ENCODE results near the gene CST3.
"Not testable (repeated sequence)": the region's sequence is repeated elsewhere in the genome, so short reads cannot be mapped to it uniquely, and the experiment has no call there.

Gene CST3

DNA sequence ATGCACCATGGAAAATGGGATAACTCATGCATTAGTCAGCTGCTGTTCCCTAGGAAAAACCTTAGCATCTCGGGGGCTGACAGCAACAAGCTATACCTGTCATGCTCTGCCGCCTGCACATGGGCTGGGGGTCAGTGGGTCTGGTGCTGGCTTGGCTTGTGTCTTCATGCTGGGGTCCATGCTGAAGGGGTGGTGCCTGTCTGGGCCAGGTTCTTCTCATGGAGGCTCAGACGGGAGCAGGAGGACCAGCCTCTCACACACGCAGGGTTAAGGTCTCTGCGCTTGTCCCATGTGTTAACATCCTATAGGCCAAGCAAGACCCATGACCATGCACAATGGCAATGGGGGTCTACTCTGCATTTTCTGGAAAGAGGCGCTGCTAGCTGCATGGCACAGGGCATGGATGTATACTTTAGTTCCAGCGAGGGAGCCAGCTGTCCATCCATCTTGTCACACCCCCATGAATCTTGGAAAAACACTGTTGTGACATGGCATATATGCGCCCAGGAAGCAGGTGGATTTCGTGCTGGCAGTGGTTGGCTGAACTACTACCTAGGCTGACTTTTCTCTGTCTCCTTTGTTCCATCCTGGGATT is 24.6 kb upstream of the CST3 start:
- DNase-seq (ENCODE audit: low read depth in 2 of 2) = no peak

DNA sequence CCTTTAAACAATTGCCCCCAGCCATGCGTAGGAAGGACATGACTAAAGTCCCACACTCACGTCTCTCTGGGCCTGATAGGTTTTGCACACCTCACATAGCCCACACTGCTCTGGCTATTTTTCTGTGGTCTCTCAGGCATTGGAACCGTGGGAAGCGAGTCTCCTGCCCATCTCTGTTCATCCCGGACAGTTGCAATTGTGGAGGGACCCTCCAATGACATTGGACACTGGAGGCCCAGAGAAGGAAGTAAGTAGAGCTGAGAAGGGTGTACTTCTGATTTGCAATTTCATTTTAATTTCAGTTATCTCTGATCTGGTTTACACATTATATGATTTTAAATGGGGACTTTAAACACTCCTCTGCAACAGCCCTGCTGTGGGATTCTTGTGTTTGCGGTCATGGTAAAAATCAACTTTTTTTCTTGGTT is 23.3 kb upstream of the CST3 start:
- no peak for DNase-seq (ENCODE audit: low read depth in 2 of 2)

DNA sequence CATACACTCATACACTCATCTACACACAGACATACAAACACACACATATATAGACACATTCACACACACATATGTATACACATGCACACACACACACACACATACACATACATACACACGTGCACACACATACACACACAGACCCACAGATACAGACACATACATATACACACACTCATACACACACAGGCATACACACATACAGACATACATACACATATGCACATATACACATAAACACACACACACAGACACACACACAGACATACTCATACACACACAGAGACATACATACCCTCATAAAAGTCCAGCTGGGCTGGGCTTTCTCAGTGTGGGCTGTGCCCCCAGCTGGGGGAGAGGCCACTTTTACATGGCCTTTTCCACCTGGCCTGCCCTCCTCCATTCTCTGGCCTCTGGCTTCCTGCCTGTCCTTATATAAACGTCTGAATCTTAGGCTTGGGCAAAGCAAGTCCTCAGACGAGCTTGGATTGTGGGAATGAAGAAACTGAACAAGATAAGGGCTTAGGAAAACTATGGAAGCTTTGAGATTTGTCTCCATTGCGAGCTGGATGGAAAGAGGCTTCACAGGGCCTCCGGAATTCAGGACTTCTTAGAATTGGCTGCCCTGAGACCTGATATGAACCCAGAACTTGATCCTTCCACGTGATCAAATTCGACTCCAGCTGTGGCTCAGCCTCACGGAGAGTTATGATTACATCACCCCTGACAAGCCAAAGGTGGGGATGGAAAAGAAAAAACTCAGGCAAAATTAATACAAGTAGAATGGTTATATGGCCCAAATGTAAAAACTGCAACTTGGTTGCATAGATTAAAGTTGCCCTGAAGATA is 22.5 kb upstream of the CST3 start:
- DNase-seq (ENCODE audit: low read depth in 2 of 2) = no peak

DNA sequence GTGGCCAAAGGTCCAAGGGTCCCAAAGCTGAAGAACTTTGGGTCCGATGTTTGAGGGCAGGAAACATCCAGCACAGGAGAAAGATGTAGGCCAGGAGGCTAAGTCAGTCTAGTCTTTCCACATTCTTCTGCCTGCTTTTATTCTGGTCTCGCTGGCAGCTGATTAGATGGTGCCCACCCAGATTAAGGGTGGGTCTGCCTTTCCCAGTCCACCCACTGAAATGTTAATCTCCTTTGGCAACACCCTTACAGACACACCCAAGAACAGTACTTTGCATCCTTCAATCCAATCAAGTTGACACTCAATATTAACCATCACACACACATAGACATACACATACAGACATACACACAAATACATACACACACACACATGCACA is 21.8 kb upstream of the CST3 start:
- DNase-seq (ENCODE audit: low read depth in 2 of 2) = not testable (repeated sequence)

DNA sequence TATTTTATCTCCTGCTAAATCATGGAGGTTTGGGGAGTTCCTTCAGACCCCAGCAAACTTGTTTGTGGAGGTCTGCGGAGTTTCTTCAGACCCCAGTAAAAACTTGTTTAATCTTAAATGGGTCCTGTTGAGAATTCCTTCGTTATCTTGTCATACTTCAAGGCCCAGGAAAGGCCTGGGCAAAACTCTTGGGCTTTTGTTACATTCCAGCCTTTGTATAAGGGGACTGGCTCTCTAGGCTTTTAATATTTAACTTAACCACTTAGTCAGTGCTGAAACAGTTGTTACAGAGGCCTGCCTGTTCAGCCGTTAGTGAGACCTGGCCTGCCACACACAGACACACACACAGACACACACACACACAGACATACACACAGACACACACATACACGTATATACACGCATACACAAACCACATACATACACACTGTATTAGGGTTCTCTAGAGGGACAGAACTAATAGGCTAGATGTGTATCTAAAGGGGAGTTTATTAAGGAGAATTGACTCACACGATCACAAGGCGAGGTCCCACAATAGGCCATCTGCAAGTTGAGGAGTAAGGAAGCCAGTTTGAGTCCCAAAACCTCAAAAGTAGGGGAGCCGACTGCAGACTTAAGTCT is 21.3 kb upstream of the CST3 start:
- no peak for DNase-seq (ENCODE audit: low read depth in 2 of 2)

DNA sequence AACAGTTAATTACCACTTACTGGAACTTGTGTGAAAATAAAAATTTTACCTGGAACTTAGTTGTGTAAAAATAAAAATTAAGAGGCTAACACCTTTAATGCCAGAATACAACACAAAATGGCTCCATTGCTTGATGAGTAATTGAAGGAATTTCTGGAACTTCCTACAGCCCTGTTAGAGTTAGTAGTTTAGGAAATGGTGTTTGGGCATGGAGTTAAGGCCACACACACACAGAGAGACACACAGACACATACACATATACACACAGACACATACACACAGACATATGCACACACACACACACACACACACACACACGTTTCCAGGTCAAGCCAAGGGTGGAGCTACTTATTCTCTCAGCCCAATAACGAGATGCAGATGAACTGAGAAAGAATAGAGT is 20.6 kb upstream of the CST3 start:
- DNase-seq (ENCODE audit: low read depth in 2 of 2) = no peak

DNA sequence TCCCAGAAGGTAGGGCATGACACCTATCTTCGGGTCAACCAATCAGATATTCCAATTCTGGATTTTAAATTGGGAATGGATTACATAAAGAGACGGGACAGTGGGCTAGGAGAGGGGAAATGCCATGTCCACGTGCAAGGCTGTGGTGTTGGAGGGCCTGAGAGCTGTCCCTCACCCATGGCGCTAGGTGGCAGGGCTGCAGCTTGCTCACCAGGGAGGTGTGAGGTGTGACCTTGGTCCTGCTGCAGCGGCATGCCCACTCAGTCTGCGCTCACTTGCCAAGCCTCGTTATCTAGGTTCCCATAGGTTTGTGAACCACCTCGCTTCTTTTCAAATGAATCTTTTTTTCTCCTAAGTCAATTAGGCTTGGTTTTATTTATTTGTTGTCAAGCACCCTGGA is 19.4 kb upstream of the CST3 start:
- no peak for DNase-seq (ENCODE audit: low read depth in 2 of 2)

DNA sequence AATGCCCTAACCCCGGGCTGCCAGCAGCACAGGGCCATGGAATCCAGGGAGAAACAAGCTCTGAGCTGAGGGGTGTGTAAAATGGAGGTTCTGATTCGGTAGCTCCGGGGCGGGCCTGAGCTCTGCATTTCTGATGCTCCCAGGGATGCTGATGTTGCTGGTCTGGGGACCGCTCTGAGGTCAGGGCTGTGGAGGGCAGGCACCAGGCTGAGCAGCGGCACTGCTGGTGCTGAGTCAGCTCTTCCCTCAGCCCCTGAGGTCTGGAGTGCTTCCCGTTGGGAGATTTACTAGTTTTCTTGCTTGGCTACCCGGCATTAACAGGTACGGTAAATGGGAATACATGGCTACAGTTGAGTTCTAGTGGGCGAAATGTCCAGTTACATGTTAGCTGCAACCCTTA is 18.6 kb upstream of the CST3 start:
- no peak for DNase-seq (ENCODE audit: low read depth in 2 of 2)

DNA sequence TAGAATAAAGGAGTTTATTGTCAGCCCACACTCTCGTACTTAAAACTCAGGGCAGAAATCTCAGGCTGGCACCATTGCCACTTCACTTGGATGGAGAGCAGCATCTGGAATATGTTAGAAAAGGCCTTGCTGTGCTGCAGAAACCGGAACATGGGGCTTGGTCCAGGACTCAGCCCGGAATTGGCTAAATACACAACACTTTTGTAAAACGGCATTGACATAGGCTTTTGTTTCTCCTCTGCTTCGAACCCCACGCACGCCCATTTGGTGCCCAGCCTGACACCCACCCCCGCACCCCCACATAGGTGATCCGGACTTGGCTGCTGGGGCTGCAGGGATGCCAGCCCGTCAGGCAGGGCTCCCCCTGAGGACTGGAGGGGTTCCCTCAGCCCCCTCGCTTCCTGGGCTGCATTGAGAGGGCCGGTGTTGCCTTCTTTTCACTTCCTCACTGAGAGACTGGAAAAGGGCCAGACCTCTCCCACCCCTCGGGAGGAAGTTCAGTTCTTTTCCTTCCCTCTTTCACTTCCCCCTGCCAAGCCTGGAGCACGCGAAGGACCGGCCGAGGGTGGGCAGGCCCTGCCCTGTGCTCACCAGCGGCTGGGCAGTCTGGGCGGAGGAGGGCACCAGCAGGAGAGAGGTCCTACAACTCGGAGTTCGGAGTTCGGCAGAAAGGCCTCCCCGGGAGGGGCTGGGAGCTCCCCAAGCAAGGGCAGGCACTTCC is 17.9 kb upstream of the CST3 start:
- DNase-seq (ENCODE audit: low read depth in 2 of 2) = no peak

DNA sequence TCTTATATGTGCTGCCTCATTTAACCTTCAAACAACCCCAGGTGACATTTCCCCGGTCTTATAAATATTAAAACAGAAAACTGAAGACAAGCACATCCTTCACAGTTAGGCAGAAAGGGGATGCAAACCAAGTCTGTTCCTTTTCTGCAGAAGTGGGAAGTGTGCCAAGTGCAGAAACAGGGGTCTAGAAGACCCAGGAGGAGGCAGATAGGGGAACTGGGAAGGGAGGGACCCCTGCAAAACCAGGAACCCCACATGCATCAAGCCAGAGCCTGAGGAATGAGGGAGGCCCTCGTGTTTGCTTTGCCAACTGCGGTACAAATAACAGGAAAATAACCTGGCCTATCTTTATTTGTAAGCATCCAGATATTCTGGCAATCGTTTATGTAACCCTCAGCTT is 17.0 kb upstream of the CST3 start:
- no peak for DNase-seq (ENCODE audit: low read depth in 2 of 2)

DNA sequence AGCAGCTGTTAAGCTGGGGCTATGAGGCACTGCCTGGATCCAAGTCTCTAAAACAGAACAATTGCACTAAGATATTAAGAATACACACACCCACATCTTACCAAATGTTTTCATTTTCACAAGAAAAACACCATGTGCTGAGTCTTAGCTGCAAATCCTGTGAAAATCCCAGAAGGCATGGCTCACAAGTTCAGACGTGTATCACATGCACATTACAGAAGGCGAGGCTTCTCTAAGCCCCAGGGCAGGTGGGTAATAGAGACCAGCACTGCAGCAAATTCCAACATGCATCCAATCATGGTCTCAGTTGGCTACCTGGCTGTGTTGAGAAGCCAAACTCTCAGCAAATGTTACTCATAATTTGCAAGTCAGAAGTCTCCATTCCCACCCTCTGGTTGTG is 16.2 kb upstream of the CST3 start:
- no peak for DNase-seq (ENCODE audit: low read depth in 2 of 2)

DNA sequence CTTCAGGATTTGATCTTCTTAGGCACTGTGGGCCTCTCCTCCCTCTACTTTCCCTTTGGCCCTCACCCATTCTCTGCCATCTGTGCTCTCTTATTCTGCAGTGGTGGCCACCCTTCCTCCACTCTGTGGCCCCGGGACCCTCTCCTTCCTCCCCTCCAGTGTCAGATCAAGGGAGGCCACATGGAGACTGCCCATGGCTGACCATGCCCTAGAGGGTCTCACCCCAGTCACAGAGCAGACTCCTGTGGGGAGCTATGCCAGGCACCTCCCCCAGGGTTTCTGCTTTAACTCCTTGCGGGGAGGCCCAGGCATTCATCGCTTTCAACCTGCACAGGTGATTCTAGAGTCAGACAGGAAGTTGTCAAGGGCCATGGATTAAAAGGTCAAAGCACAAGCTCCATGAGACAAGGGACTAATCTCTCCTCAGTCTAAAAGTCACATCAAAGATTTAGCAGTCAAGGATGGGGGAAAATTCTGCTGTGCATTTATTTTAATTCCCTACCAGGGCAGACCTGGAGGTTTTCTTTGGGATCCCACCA is 15.7 kb upstream of the CST3 start:
- DNase-seq (ENCODE audit: low read depth in 2 of 2) = no peak

DNA sequence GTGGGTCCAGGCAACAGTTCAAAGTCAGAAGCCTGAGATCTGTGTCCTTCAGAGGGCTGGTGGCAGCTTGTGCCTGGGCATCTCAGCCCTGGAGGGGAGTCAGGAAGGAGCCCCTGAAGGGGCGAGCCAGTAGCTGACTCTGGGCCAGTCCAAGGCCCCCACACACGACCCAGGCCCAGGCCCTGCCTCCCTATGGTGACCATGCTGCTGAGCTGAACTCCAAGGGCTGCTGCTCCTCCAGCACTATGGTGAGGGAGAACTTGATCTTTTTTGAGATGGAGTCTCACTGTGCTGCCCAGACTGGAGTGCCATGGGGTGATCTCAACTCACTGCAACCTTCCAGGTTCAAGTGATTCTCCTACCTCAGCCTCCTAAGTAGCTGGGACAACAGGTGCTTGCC is 15.2 kb upstream of the CST3 start:
- no peak for DNase-seq (ENCODE audit: low read depth in 2 of 2)

DNA sequence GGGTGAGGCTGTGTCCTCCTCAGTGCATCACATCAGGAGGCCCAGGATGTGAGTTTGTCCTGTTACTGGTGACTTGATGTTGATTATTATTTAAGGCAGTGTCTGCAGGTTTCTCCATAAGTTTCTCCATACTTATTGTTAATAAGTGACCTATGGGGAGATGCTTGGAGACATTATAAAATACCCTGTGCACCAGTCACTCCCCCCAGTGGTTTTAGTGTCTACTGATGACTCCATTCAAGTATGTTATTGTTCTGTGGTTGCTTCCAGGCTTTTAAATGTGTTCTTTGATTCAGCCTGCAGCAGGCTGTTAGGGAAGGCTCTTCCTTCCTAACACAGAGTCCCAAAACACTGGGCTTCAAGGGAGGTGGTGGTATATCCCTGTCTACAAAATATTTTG is 14.6 kb upstream of the CST3 start:
- DNase-seq (ENCODE audit: low read depth in 2 of 2) = no peak

DNA sequence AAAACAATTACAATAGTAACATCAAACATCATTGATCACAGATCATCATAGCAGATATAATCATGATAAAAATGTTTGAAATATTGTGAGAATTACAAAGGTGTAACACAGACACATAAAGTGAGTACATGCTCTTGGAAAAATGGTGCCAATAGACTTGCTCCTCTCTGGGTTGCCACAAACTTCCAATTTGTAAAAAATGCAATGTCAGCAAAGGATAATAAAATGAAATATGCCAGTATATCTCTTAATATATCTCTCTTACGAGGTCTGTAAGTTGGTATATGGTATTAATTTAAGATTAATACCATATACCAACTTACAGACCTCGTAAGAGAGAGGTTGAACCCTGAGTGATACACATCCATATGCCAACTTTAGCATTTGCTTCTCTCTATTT is 13.4 kb upstream of the CST3 start:
- no peak for DNase-seq (ENCODE audit: low read depth in 2 of 2)

DNA sequence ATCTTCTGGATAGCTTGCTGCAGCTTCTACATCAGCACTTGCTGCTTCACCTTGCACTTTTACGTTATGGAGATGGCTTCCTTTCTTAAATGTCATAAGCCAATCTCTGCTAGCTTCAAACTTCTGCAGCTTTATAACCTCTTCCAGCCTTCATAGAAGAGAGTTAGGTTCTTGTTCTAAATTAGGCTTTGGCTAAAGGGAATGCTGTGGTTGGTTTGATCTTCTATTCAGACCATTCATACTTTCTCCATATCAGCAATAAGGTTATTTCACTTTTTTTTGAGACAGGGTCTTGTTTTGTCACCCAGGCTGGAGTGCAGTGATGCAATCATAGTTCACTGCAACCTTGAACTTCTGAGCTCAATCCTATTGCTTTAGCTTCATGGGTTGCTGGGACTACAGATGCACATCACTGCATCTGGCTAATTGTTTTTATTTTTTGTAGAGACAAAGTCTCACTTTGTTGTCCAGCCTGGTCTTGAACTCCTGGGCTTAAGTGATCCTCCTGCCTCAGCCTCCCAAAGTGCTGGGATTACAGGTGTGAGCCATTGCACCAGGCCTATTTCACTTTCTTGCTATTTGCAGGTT is 12.2 kb upstream of the CST3 start:
- DNase-seq (ENCODE audit: low read depth in 2 of 2) = no peak

DNA sequence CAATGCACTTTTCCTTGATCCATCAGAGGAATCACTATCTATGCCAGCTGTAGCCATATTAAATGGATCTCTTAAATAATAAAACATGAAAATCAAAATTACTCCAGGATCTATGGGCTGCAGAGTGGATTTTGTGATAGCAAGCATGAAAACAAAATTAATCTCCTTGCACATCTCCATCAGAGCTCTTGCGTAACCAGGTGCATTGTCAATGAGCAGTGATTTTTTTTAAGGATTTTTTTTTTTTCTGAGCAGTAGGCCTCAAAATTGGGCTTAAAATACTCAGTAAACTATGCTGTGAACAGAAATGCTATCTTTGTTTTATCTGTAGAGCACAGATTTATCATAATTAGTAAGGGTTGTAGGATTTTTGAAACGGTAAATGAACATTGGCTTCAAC is 11.5 kb upstream of the CST3 start:
- DNase-seq (ENCODE audit: low read depth in 2 of 2) = no peak

DNA sequence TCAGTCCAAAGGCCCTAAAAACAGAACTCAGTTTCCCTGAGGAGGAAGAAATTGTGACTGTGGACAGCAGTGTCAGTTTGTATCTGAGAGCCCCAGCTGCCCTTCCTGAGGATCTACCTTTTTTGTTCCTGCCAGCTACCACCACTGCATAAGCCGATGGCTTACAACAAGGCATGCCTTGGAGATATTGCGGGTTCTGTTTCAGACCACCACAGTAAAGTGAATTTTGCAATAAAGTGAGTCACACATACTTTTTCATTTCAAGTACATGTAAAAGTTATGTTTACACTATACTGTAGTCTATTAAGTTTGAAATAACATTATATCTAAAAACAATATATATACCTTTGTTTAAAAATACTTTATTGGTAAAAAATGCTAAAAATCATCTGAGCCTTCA is 9.6 kb upstream of the CST3 start:
- no peak for DNase-seq (ENCODE audit: low read depth in 2 of 2)

DNA sequence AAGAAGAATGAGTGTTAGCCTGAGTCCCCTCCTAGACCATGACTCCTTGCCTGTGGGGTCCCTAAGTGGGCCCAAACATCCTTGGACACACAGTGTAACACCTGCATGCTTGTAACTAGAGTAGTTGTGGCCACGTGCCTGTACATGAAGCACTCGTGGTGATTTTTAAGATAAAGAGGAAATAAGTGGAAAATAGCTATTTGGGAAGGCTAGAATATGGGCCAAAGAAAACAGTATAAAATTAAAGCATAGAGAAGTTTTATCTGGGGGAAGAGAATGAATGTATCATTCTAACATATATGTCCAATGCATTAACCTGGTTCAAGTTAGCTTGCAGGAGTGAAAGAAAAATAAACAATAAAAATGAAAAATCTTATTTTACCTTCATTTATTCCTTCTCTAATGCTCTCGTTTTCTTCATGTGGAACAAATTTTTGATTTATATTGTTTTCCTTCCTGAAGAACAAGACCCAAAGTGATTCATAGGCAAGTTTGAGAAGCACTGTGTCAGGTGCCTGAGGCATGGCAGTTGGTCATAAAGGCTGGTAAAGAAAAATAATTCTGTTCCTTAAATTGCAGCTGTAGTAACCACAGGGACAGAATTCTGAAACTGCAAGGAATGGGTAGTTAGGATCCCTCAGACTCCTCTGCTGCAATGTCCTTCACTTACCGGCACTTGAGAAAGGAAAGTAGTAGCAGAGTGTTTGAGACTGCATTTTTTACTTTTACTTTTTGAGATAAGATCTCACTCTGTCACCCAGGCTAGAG is 8.5 kb upstream of the CST3 start:
- DNase-seq (ENCODE audit: low read depth in 2 of 2) = no peak

DNA sequence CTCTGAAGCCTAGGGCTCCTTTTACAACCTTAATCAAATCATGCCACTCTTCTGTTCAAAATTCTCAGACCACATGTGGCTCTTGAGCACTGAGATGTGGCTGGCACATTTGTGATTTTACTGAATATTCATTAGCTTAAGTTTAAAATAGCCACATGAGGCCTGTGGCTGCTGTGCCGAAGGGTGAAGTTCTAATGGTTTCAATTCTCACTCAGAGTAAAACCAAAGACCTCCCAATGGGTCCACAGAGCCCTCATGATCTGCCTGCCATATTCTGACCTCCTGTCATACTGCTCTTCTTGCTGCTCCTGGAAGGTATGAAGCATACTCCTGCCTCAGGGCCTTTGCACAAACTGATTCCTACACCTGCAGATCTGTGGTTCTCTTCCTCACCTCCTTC is 7.8 kb upstream of the CST3 start:
- no peak for DNase-seq (ENCODE audit: low read depth in 2 of 2)

DNA sequence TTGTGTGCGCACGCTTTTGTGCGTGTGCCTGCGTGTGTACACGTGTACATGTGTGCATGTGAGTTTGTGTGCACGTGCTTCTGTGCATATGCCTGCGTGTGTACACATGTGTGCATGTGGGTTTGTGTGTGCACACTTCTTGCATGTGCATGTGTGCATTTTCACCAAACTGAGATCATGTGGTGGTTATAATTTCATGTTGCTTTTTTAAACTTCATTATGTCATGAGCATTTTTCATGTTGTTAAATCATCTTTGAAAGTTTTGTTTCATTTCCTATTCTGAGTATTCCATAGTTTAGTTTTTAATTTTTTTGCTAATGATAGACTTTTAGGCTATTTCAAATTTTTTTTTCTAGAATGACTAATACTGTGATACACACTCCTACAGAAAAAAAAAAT is 6.4 kb upstream of the CST3 start:
- DNase-seq (ENCODE audit: low read depth in 2 of 2) = no peak
